ENCODE results near the gene SNPH. TPM values are rescaled to one million over a fixed set of nuclear protein-coding genes. Genes with fewer than 3 reads are reported as not detected.

Gene SNPH
- total RNA-seq, 1 donor from 2014 or later, result 23.4 TPM

DNA sequence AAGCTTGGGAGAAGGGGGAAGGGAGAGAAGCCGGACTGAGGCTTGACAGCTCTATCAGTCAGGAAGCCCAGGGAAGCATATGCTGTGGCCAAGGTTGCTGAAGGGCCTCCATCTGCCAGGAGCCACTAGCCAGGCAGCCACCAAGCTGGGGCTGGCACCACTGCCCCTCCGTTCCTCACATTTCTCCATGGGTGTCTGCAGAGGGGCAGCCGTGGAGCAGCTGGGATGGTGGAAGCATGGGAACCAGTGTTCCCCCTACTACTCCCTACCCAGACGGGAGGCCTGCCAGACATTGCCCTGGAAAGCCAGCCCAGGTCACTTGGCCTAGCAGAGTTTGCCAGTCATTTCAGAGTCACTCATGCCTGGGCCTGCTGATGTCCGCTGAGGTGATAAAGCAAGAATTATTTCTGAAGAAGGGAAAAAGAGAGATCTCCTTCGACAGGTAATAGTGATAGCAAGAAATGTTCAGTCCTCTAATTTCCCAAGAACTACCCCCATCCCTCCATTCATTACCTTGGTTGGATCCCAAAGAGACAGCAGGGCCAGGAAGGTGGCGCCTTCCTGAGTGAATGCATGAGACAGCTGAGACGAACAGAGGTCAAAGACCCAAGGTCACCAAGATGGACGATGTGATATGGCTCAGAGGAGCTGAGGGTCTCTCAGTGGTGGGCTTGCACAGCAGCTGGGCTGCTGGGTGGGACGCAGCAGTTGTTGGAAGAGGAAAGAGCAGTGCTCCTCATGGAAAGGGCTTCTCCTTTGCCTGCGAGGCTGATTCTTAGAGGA is 21.9 kb downstream of the SNPH start:
- DNase-seq, result no peak

DNA sequence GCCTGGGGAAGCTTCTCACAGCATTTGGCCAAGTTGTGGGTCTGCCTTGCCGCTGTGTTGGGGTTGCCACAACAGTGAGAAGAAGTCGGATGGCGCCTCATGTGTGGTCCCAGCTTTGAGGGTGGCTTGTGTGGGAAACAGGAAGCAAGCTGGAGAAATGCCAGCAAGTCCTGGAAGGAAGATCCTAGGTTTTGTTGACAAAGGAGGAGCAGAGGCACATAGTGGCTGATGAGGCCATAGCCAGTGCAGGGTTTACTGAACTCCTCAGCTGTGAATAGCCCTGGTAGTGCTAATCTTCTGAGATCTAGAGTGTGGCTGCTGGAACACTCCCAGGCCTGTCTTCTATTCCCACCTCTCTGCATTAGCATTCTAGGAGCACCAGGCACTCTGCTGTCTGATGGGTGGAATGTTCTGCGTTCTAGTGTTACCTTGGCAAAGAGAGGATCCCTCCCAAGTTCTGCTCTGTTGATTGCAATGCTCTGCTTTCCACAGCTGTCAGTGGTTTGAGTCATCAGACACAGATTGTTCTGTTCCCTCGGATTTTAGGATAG is 25.2 kb downstream of the SNPH start:
- DNase-seq, result peak; percentile 58

DNA sequence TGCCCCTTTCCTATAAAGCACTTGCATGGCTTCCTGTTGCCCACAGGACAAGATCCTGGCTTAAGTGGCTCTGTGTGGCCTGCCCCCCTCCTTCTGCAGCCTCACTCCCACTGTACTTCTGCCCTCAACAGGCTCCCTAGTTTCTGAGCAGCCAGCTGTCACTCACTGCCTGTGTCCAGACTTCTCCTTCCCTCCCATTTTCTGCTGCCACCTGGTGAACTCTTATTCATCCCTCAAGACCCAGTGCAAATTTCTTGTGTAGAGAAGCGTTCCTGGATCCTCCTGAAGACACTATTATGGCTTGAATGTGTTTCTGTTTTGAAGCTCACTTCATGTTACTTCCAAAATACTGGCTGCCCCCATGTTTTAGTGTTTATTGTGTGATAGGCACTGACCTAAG is 26.5 kb downstream of the SNPH start:
- no peak for DNase-seq

DNA sequence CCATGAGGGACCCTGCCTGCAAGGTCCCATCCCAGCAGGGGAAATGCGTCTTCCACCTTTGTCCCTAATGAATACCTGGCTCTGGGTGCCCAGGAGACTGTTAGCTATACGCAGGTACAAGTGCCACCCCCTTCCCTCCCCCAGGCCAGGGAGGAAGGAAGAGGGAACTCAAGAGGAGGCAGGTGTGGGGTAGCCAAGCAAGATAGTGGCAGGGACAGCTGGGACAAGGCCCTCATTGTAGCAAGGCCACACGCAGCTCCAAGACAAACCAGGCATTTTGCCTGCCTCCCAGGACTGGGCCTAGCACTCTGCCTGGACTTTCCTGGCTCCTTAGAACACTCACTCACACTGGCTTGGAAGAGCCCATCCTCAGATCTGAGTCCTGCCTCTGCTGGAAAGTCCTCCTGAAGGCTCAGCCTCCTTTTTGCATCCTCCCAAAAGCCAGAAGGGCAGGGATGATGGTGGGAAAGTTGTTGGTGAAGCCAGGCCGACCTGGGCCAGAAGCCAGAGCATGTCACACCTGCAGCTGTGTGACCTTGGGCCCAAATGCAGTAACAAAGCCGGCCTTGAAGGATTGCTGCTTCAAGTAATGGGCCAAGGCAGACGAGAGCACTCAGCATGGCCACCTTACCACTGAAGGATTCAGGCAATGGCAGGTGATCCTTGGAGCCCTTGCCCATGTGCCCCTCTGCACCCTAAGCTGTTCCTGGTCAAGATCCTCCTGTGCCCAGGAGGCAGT is 27.7 kb downstream of the SNPH start:
- DNase-seq, result no peak

DNA sequence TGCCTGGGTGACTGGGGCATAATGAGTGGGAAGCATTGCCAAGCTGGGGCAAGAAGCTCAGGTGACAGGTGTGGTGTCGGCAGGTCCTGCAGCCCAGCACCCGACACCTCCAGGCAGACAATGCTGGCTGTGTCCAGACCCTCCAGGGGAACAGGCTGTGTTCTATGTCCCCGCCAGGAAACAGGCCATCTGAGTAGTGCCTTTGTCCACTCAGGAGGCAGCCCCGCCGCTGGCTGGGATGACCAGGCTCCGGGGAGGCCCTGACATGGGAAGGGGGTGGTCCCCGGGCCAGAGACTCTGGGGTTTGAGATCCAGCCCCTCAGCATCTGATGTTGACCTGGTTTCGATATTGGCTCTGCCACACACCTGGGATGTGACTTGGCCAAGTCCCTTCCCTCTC is 28.4 kb downstream of the SNPH start:
- no peak for DNase-seq

DNA sequence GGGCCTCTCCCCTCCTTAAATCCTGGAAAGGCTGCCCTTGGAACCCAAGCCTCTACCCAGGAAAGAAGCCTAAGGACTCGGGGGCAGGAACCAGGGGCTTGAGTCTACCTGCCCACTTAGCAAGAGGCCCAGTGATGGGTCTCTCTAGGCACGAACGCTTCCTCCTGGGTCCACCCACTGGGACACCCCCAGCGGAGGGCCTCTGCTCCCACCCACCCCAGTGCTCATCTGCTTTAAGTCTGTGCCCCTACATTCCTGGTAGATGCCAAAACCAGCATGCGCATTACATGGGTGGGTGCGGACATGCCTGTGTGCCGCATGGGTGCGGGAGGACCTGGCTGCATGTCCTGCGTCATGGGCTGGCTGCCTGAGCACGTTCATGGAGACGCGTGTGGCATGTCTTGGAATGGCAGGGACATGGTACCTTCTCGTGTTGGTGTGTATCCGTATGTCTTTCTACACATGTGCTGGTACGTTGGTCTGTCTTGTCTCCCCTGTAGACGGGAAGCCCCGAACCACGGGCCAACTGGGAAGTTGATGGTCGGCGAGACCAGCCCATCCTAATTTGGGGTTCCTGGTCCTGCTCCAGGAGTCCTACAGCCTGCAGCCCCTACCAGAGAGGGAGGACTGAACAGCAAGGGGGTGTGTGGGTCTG is 29.3 kb downstream of the SNPH start:
- no peak for DNase-seq

DNA sequence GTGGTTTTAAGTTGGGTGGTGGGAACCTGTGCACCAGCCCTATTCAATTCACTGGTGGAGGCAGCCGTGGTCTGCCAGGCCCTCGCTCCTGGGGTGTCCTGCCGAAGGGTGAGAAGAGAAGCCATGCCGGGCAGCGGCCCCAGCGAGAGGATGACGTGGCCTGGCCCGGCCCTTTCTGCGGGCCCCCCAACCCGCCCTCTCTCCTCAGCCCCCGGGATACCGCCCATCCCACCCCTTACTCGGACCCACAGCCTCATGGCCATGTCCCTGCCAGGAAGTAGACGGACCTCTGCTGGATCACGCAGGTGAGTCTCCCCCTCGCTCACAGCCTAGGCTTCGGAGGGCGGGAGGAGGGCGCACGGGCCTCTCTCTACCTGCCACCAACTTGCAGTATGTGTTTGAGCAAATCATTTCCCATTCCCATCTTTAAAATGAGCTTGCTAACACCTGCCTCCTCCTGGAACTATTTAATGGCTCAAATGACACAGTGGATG is 30.1 kb downstream of the SNPH start:
- no peak for DNase-seq

DNA sequence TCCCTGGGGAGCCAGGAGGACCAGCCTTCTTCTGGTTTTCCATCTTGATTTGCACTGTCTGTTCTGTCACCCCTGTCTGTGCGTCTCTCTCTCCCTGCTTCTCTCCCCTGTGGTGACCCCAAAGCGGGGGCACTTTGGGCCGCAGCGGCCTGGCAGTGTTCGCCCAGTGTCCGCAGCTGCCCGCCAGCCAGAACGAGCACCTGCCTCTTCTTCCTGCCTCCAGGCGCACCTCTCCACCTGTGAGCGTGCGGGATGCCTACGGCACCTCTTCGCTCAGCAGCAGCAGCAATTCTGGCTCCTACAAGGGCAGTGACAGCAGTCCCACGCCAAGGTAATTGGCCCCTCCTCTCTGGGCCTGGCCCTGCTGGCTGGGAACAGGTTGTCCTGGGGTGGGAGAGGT is 30.8 kb downstream of the SNPH start:
- DNase-seq, result no peak

DNA sequence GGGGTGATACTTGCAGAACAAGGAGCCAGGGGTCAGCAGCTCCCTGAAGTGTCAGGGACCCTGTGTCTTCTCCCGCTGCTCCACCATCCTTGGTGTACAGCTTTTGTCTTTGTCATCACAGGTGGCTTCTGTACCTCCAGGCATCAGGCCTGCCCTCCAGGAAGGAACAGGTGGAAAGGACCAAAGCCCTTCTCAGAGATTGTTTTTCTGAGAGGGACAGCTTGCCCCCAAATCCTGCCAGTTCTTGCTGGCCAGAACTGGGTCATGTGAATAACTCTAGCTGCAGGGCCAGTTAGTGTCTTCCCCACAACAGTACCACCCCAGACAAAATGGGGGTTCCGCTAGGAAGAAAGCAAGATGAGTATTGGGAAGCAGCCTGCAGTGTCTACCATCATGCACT is 31.4 kb downstream of the SNPH start:
- no peak for DNase-seq

DNA sequence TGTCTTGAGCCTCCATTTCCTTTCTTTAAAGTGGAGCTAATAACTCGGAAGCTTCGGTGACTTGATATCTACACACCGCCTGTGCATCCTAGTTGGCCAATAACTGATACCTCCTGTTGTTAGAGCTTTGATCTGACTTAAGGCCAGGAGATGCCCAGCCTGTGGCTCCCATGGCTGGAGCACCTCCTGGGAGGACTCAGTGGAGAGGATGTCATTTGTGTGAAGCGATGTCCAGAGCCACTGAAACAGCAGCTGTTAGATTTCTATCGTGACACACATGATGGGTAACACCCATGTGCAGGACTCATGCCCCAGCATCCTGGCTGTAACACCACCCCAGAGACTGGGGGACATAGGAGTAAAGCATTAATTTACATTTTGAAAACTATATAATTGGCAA is 32.1 kb downstream of the SNPH start:
- no peak for DNase-seq

DNA sequence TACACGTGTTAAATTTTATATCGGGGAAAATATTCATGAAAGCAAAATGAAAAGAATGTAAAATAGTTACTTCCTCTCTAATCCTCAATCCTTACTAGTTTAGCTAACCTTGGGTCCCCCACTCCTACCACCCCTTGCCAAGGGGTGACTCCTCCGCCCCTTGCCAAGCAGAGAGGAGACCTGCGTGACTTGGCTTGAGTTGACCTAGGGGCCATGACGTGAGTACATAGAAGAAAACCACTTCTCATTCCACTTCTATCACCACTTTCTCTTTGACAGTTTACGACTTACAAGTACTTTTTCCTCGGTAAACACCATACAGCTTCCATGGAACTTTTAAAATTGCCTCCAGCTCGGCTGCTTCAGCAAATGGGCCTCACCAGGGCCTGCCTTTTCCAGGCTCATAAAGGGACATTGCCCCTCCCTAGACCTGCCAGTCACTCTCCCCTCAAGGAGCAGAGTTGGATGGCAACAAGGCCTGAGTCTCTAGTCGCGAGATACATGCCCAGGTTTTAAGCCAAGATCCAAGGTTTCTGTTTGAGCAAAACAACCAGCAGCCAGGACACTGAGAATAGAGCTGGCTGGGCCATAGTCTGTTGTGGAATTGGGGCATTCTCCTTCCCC is 32.9 kb downstream of the SNPH start:
- no peak for DNase-seq

DNA sequence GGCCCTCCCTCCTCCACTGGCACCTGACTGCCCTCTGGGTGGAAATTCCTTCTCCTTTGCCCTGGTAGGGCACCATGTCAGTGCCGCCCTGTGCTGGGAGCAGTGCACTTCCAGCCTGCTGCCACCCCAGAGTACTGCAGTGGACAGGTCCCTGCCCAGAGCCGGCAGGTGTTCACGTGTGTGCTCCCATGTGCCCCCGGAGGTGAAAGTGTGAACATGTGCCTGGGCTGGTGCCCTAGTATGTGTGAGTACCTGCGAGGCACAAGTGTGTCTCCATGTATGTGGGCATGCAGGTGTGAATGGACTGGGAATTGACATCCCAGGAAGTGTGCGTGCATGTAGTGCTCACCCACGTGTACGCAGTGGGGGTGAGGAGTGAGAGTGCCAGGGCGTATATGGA is 33.4 kb downstream of the SNPH start:
- DNase-seq, result no peak

DNA sequence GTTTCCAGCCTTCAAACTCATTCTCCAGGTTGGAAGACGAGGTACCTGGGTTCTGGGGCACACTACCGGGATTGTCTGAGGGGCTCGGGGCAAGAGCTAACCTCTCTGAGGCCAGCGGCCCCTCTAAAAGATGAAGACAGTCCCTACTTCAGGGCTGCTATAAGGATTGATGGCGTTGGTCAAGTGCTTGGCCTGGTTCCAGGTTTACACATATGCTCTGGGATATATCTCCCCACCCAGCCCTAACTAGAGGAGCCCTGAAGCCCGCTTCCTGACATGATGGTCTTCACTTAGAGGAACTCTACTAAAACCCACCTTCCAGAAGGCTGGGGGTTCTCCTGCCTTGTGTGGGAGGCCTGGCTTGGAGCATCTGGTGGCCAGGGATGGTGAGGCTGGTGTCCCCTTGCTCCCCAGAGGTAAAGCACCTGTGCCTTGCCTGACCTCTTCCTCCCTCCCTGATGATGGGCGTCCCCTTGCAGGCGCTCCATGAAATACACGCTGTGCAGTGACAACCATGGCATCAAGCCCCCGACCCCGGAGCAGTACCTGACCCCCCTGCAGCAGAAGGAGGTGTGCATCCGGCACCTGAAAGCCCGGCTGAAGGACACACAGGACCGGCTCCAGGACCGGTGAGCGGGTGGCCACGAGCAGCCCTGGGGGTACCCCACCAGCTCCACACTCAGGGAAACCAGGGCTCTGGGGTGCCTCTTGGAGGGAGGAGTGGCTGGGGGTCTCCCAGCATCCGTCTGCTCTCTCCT is 34.2 kb downstream of the SNPH start:
- no peak for DNase-seq

DNA sequence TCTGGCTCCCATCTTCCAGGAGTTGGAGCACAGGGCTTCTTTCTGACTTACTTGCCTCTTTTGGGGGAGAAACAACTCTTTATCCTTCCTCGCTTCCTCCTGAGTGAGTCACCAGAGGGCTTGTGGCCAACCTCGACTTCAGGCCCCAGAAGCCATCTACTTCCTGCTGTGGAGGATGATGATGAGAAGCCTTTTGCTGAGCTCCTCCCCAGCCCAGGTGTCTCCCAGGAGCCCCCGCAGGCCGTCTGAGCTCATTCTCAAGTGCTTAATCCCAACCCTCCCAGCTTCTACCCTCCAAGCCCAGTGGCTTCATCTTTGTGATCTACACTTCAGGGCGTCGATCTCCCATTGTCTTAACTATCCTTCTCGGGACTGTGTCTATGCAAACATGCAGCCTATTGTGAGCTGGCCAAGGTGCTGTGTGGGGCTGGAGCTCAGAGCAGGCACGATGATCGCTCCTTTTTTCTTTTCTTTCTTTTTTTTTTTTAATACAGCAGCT is 35.0 kb downstream of the SNPH start:
- DNase-seq, result no peak

DNA sequence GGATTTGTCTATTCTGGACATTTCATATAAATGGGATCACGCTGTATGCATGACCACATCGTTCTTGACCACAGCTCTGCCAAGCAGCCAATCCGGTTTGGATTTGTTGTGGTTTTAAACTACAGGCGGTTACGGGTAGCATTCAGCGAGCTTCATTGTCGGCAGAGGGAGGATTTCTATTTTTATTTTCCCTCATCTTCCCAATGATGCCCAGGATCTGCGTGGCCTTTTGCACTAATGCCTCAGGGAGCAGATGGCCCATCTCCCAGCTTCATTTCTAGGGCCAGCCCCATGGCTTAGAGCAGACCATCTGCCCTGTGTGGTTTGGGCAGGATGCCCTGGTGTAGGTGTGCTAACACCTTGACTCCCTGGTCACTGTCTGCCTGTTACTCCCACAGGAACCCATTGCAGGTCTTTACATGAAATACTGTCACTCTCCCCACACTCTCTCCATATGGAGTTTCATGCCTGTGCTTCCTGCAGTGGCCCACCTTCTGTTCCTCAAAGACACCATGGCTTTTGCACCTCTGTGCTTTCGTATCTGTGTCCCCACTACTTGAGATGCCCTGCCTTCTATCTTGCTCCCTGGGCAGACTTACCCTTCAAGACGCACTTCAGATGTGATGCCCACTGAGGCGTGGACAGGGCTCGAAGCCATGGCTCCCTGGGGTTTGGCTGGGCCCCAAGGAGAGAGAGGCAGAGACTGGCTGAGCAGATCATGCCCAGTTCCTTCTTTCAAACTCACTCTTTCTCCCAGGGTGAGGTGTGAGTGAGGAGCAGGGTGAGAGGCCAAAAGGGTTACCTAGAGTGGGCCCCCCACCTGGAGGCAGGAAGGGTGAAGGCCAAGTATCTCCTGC is 36.8 kb downstream of the SNPH start:
- DNase-seq, result no peak

DNA sequence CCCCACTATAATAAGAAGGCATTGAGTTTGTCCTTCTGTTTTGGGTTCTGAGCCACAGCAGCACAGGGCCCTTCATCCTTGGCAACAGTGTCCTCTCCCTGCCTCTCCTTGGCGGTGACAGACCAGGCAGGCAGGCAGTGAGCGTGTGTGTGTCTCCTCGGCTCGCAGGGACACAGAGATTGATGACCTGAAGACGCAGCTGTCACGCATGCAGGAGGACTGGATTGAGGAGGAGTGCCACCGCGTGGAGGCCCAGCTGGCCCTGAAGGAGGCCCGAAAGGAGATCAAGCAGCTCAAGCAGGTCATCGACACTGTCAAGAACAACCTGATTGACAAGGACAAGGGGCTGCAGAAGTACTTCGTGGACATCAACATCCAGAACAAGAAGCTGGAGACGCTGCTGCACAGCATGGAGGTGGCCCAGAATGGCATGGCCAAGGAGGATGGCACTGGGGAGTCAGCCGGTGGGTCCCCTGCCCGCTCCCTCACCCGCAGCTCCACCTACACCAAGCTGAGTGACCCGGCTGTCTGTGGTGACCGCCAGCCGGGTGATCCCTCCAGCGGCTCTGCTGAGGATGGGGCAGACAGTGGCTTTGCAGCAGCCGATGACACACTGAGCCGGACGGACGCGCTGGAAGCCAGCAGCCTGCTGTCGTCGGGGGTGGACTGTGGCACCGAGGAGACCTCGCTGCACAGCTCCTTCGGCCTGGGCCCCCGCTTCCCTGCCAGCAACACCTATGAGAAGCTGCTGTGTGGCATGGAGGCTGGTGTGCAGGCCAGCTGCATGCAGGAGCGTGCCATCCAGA is 38.8 kb downstream of the SNPH start:
- DNase-seq, result peak; percentile 14

DNA sequence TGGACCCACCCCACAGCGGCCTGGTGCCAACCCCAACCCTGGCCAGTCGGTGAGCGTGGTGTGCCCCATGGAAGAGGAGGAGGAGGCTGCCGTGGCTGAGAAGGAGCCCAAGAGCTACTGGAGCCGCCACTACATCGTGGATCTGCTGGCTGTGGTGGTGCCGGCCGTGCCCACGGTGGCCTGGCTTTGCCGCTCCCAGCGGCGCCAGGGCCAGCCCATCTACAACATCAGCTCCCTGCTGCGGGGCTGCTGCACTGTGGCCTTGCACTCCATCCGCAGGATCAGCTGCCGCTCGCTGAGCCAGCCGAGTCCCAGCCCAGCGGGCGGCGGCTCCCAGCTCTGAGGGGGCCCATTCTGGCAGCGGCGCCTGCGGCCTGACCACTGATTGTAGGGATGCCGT is 39.6 kb downstream of the SNPH start:
- no peak for DNase-seq

DNA sequence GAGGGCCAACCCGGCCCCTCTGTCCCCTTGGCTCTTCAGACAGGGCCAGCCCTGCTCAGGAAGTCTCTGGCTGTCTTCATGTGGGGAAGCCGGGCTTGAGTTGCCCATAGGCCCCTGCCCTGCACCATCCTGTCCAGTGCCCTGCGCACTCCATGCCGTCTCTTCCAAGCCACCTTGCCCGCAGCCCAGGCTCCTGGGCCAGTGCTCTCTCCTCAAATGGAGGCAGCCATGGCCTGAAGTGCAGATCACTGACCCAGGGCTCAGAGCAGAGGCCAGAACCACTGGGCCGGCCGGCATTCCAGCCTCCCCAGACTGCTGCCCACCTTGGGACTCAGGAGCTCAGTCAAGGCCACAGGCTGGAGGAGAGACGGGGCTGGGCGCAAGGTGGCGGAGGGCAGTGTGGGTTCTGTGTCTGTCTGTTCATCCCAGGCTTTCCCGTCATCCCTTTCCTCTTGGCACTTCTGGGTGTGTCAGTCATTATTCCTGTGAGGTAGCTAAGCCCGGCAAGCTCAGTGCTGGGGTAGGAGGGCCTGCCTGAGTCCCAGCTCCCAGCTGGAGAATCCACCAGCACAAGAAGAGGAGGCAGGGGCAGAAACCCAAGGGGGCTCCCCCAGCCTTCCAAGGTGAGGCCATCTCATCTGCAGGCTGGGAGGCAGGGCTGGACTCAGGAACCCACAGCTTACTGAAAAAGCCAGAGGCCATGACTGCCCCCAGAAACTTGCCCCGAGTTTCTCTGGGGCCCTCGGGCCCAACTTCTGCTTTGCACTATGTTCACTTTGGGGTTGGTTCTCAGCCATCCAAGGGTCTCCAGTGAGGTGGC is 40.4 kb downstream of the SNPH start:
- DNase-seq, result no peak

DNA sequence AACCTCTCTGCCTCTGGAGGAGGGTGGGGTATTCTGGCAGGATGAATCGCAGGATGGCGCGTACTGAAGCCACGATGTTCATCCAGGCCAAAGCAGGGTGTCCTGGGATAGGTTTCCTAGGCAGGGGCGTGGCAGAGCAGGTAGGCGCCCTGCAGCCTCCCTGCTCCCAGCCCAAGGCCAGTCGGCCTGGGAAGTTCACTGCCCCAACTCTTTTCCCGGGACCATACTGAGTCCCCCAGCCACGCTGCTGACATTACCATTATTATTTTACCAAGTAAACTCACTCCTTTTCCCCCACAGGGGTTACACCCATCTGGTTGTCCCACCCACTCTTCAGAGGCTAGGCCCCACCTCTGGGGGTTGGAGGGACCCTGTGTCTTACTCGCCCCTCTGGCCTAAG is 41.1 kb downstream of the SNPH start:
- DNase-seq, result no peak

Data from occipital lobe (tissue), 2 donors.